Prostate gland (tissue), 2 donors: Measurements from ENCODE around the gene PDE5A.

Source experiments
- POLR2A ChIP-seq: fragments of 450-650 bp; IDR thresholded peaks from one replicate; pipeline ENCODE4 v1.6.1; 2016; ENCODE audit warnings: antibody characterized with exemption, mild to moderate bottlenecking
- POLR2AphosphoS5 ChIP-seq: sonication (generic); formaldehyde crosslinking; IDR thresholded peaks from one replicate; pipeline ENCODE4 v1.6.1; 2017; ENCODE audit warnings: antibody characterized with exemption
- TF ChIP-seq, protein P1 (sequence below), 4 experiments: fragments of 200-600 bp in 2 of 4; fragments of 450-650 bp in 2 of 4; sonication (generic) in 2 of 4; IDR thresholded peaks; 1 replicate in 3 of 4; 2 replicates in 1 of 4; pipeline ENCODE4 v1.5.1; 2016 to 2019; ENCODE audit warnings: antibody characterized with exemption in 4 of 4, mild to moderate bottlenecking in 2 of 4, moderate library complexity in 2 of 4

- TF ChIP-seq, protein P1, sequence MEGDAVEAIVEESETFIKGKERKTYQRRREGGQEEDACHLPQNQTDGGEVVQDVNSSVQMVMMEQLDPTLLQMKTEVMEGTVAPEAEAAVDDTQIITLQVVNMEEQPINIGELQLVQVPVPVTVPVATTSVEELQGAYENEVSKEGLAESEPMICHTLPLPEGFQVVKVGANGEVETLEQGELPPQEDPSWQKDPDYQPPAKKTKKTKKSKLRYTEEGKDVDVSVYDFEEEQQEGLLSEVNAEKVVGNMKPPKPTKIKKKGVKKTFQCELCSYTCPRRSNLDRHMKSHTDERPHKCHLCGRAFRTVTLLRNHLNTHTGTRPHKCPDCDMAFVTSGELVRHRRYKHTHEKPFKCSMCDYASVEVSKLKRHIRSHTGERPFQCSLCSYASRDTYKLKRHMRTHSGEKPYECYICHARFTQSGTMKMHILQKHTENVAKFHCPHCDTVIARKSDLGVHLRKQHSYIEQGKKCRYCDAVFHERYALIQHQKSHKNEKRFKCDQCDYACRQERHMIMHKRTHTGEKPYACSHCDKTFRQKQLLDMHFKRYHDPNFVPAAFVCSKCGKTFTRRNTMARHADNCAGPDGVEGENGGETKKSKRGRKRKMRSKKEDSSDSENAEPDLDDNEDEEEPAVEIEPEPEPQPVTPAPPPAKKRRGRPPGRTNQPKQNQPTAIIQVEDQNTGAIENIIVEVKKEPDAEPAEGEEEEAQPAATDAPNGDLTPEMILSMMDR (IDR thresholded peaks at IDR 0.05) = no peak
- TF ChIP-seq POLR2AphosphoS5 (no peak), POLR2A (no peak)
Measured at GRCh38 chr4:119523399-119523798, 105.2 kb downstream of the PDE5A start.
